ENCODE data around the gene SYMPK. TPM values are rescaled to one million over a fixed set of nuclear protein-coding genes. Genes with fewer than 3 reads are reported as not detected.

Gene SYMPK
- total RNA-seq, 1 donor from 2014 or later = 32.7 TPM

GRCh38 chr19:45824531-45825262, 38.2 kb downstream of the SYMPK start:
- DNase-seq = no peak

DNA sequence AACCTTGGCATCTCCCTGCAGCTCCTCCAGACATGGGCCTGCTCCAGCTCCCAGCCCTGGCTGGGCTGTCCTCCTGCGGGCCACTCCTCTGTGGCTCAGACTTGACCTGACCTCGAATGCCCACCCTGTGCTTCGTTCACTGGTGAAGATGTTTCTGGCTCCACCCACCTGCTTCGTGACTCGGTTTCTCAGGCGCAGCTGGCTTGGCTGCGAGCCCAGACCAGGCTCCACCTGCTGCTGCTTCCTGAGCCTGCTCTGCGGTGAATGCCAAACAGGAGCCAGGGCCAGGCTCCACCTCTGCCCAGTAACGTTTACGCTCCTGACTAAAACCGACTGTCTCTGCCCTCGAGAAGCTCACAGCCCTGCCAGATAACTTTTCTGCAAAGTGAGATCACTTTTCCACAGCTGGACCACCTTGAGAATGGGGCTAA, 38.9 kb downstream of the SYMPK start:
- peak; percentile 75 for DNase-seq

DNA sequence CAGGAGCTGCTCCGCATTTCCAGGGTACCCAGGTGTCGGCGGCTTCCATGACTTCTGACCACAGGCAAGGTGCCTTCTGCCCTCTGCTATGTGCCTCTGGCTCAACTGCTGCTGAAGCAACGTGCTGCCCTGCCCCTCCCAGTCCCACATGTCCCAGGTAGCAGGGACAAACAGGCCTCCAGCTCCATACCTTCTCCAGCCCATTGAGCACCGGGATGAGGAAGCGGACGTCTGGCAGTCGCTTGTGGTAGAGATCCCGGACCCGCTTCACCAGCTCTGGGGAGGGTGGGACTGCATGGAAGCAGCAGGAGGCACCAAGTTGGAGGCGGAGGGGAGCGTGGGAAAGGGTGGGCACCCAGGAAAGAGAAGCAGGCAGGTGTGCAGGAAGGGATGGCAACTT, 39.8 kb downstream of the SYMPK start:
- DNase-seq = no peak

DNA sequence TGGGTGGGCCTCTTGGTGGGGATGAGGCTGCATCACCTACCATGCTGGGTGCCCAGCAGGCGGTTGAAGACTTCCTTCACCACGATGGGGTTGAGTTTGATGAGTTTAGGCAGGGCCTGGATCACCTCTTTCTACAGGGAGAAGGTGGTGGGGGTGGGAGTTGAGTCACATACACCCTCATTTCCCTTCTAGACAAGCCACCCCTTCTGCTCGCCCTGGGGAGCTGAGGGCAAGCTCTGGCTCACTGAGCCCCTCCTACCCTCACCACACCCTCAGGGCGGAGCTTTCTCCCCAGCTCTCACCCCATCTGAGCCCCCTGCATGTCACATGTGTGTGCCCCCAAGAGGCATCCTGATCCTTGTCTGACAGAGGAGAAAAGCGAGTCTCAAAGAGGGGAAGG, 40.2 kb downstream of the SYMPK start:
- no peak for DNase-seq

GRCh38 chr19:45821570-45821969, 41.4 kb downstream of the SYMPK start:
- DNase-seq = no peak

GRCh38 chr19:45821103-45821521, 41.8 kb downstream of the SYMPK start:
- DNase-seq = no peak

GRCh38 chr19:45820413-45821102, 42.4 kb downstream of the SYMPK start:
- peak; percentile 76 for DNase-seq

GRCh38 chr19:45819769-45820168, 43.2 kb downstream of the SYMPK start:
- no peak for DNase-seq

DNA sequence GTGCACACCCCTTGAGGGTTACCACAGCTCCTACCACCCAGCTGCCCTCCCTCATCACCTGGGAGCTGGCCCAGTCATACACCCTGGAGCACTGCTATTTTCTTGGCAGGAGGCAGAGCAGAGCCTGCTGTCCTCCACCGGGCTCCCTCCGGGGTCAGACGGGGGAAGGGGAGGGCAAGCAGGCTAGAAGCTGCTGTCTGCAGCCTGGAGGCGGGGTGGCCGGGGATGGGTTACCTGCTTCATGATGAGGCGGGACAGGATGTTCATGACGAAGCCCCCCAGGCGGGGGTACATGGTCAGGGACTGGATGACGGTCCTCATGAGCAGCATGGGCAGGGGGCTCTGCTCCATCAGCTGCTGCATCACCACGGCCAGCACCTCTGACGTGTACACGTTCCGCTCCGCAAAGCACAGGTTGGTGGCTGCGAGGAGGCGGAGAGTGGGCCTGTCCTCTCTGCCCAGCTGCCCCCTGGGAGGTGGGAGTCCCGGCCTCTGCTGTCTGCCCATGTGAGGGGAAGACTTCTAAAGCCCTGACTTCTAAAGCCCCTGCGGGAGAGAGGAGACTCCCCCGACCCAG, 45.1 kb downstream of the SYMPK start:
- no peak for DNase-seq

- DNase-seq = peak; percentile 97
Observed at GRCh38 chr19:45817010-45817724, 45.8 kb downstream of the SYMPK start.

DNA sequence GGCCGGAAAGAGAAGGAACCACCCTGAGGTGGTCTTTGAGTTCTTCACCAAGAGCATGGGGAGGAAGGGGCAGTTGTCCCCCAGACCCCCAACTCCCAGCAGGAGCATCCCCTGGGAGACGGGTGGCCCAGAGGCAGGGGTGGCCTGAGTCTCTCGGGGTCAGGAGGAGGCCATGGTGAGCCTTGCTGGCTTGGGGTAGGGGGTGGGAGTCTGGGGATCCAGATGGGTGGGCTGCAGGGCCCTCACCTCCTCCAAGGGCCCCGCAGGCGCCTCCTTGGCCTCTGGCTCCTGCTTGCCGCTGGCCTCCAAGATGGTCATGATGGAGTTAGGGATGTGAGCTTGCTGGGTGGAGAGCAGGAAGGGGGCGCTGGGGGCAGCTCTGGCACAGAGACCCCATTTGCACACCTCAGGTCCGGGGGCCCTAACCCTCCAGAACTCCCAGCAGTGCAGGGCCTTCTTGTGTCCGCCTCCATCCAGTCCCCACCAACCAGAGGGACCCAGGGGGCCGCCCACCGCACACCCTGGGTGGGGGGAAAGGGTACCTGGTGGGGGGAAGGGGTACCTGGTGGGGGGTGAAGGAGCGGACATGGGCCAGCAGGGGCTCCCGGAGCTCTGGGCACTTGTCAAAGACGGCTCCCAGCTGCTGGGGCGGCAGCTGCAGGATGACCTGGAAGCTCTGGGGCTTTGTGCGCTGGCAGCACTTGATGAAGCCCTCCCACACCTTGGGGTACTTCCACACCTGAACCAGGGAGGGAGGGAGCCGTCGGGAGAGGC, 46.5 kb downstream of the SYMPK start:
- no peak for DNase-seq

DNA sequence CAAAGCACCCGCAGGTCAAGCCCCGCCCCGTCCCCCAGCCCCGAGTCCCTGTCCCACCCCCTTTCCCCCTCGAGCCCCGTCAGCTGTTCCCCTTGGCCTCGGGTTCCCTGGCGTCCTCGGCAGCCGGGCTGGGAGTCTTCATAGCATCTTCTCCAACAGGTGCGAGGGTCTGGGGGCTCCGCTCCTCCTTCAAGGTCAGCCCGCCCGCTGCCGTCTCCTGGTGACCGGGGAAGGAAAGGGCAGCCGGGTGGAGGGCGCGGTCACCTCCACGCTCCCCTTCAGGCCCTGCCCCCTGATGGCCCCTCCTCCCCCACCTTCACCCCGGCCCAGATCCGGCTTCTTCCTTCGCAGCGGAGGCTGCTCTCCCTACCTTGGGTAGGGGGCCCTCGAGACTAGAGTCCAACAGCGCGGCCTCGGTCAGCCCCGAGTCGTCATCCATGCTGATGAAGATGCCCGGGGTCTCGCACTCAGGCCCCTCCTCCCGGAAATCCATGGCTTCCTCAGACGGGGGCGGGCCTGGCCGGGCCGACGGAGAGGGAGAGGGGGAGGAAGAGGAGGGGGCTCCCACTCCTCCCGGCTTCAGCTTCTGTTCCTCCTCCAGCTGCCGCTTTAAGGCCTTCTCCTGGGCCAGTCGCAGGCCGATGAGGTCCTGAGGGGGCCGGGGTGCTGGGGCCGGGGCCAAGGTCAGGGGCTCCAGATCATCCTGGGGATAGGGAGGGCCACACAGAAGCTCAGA, 47.3 kb downstream of the SYMPK start:
- DNase-seq = peak; percentile 51

DNA sequence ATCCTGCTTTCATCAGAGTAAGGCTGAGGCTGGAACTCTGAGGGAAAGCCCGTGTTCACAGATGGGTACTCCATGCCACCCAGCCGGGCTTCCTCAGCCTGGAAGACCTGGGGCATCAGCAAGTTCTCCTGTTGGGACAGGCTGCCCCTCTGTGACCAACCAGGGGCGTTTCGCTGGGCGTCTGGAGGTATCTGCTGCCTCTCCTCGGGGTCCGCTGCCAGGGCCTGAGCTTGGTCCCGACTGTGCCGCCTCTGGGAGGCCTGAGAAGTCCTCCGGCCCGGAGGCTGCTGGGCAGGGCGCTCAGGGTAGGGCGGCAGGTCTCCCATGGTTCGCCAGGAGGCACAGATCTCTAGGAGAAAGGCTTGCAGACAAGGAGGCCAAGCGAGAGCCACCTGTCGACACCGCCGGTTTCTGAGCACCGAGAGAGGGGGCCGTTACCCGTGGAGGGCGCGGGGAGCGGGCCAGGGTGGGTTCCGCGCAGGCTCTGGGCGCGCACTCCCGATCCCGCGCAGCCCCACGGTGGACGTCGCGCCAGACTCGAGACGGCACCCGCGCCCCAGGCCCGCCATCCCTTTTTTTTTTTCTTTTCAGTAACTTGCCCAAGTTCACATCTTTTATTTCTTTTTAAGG, 48.0 kb downstream of the SYMPK start, which contains the start of gene RSPH6A:
Gene RSPH6A (minus strand): TSS at position 458 of the 630 bp plus-strand sequence. CDS start 132 bp downstream, at position 326.
- no peak for DNase-seq

GRCh38 chr19:45814166-45814780, 48.7 kb downstream of the SYMPK start:
- DNase-seq = no peak

DNA sequence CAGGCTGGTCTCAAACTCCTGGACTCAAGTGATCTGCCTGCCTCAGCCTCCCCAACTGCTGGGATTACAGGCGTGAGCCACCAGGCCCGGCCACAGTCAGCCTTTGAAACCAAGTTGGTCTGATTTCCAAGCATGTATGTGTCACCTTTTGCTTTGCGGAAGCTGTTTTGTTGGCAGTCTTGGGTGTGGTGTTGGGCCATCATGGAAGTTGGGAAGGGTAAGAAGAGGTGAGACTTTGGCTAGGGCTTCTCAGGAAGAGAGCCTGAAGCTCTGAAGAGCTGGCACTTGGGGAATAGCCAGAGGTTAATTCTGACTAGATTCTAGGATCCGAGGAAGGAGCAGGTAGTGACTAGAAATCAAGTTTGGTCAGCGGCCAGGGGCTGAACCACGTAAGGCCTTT, 50.6 kb downstream of the SYMPK start:
- no peak for DNase-seq

DNA sequence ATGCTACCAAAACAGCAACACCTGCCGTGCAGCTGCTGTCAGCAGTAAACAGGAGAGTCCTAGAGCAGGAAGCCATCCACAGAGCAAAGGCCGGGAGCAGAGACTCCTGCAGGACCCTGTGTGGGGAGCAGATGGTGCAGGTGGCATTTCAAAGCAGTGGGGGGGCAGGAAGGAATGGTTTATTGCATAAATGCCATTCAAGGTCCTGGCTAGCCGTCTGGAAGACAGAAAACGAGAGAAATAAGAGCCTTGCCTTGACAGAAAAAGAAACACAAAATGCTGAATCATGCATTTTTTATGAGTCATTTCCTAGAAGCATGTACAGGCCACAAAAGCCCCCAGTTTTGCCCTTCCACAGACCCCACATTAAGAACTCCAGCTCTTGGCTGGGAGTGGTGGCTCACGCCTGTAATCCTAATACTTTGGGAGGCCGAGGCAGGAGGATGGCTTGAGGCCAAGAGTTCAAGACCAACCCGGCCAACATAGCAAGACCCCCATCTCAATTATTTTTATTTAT, 53.2 kb downstream of the SYMPK start:
- DNase-seq = peak; percentile 66

DNA sequence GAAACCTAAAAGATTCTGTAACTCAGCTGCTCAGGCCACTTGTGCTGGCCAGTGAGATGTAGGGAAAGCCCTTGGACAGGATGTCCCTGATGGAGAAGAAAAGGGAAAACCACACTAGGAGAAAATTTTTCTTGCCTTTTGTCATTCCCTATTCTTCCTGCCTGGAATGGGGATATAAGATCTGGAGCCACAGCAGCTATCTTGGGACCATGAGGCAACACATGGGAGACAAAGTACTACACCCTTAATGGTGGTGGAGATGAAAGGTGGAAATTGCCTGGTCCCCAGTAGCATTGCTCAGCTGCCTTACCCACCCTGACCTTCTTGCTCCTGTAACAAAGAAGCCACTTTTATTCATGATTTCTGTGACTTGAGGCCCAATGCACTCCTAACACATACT, 57.2 kb downstream of the SYMPK start:
- DNase-seq = no peak

- no peak for DNase-seq
Observed at GRCh38 chr19:45804959-45805230, 58.1 kb downstream of the SYMPK start.

DNA sequence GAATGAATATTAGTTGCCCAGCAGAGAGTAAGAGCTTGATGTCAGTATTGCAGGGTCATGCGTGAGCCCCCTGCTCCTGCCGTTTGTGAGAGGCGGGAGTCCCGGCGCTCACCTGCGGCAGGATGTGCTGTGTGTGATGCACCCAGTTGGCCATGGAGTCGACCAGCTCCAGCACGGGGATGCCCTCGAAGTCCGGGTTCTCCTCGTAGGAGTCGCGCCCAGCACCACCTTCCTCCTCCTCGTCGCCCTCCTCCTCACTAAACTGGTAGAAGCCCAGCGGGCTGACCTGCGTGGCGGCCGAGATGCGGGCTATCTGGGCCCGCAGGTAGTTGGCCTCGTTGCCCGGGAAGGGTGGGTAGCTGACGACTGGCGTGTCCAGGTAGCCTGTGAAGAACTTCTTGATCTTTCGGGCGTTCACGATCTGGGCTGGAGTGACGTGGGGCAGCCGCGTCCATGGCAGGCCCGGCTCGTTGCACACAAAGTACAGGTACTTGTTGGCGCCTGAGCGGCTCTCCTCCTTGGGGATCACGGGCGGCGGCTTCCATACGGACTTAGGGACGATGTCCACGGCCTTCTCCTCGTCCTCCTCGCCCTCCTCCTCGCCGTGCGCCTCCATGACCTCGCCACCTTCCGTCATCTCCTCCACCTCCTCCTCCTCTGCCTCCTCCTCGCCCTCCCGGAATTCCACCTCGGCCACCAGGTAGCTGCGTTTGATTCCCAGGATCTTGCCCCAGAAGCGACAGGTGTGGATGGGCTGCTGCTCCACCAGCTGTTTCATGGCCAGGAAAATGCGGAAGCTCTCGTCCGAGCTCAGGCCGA, 58.6 kb downstream of the SYMPK start:
- DNase-seq = no peak
